H9 (cell line): ENCODE results near the gene MCEMP1. TPM values are rescaled to one million over a fixed set of nuclear protein-coding genes. Genes with fewer than 3 reads are reported as not detected.

Source experiments
- DNase-seq: peaks from one replicate; pipeline ENCODE4 v3.0.0-alpha.2; 2017
- H2AFZ ChIP-seq: one replicate; pipeline ENCODE4 v1.6.1; 2013; ENCODE audit warnings: mild to moderate bottlenecking, low read length, control low read depth, moderate library complexity
- H2AK5ac ChIP-seq: 2 replicates; pipeline ENCODE4 v1.6.1; 2013; ENCODE audit warnings: low read length, control low read depth, mixed read lengths; ENCODE audit not compliant: insufficient read length
- H2BK120ac ChIP-seq: one replicate; pipeline ENCODE4 v1.6.1; 2013; ENCODE audit warnings: low read depth, mild to moderate bottlenecking, low read length, control low read depth, inconsistent platforms; ENCODE audit not compliant: poor library complexity, severe bottlenecking
- H2BK12ac ChIP-seq: 2 replicates; pipeline ENCODE4 v1.6.1; 2013; ENCODE audit warnings: low read length, control low read depth, mixed read lengths, low read depth; ENCODE audit not compliant: insufficient read length
- H2BK15ac ChIP-seq: 2 replicates; pipeline ENCODE4 v1.6.1; 2013; ENCODE audit warnings: low read depth, low read length, control low read depth
- H2BK20ac ChIP-seq: one replicate; pipeline ENCODE4 v1.6.1; 2013; ENCODE audit warnings: low read depth, mild to moderate bottlenecking, low read length, control low read depth, inconsistent platforms; ENCODE audit not compliant: poor library complexity, severe bottlenecking
- H2BK5ac ChIP-seq: 2 replicates; pipeline ENCODE4 v1.6.1; 2013; ENCODE audit warnings: low read length, control low read depth, mixed read lengths; ENCODE audit not compliant: insufficient read length
- H3K14ac ChIP-seq: 2 replicates; pipeline ENCODE4 v1.6.1; 2013; ENCODE audit warnings: low read length, control low read depth; ENCODE audit not compliant: insufficient read depth
- H3K18ac ChIP-seq: 2 replicates; pipeline ENCODE4 v1.6.1; 2013; ENCODE audit warnings: low read depth, mild to moderate bottlenecking, mixed read lengths, low read length, control low read depth; ENCODE audit not compliant: insufficient read length
- H3K23ac ChIP-seq: 2 replicates; pipeline ENCODE4 v1.6.1; 2013; ENCODE audit warnings: low read length, control low read depth, mixed read lengths, low read depth; ENCODE audit not compliant: insufficient read length
- H3K23me2 ChIP-seq: 2 replicates; pipeline ENCODE4 v1.6.1; 2013; ENCODE audit warnings: low read depth, mild to moderate bottlenecking, mixed read lengths, low read length, control low read depth; ENCODE audit not compliant: insufficient read length, poor library complexity, severe bottlenecking
- H3K27ac ChIP-seq: 2 replicates; pipeline ENCODE4 v1.5.1; 2013; ENCODE audit warnings: low read length, control low read depth, mixed read lengths, low read depth; ENCODE audit not compliant: insufficient read length
- H3K27me3 ChIP-seq: 2 replicates; pipeline ENCODE4 v1.6.1; 2013; ENCODE audit warnings: low read length, control low read depth, inconsistent platforms; ENCODE audit not compliant: insufficient read depth
- H3K4ac ChIP-seq: 2 replicates; pipeline ENCODE4 v1.6.1; 2013; ENCODE audit warnings: low read depth, mild to moderate bottlenecking, control low read depth, inconsistent platforms, low read length, moderate library complexity
- H3K4me1 ChIP-seq: 2 replicates; pipeline ENCODE4 v1.6.1; 2013; ENCODE audit warnings: low read length, control low read depth, inconsistent platforms; ENCODE audit not compliant: insufficient read depth
- H3K4me2 ChIP-seq: 2 replicates; pipeline ENCODE4 v1.6.1; 2013; ENCODE audit warnings: low read length, control low read depth, mixed read lengths; ENCODE audit not compliant: insufficient read length, insufficient read depth
- H3K56ac ChIP-seq: 2 replicates; pipeline ENCODE4 v1.6.1; 2013; ENCODE audit warnings: low read depth, mild to moderate bottlenecking, mixed read lengths, low read length, control low read depth; ENCODE audit not compliant: insufficient read length
- H3K79me1 ChIP-seq: 2 replicates; pipeline ENCODE4 v1.6.1; 2013; ENCODE audit warnings: low read depth, mild to moderate bottlenecking, moderate library complexity, low read length, control low read depth, inconsistent platforms; ENCODE audit not compliant: insufficient read depth, poor library complexity, severe bottlenecking
- H3K79me2 ChIP-seq: 2 replicates; pipeline ENCODE4 v1.6.1; 2013; ENCODE audit warnings: low read length, control low read depth, inconsistent platforms; ENCODE audit not compliant: insufficient read depth
- H3K9ac ChIP-seq: 2 replicates; pipeline ENCODE4 v1.6.1; 2013; ENCODE audit warnings: low read length, control low read depth, mixed read lengths; ENCODE audit not compliant: insufficient read length; ENCODE audit errors: extremely low read depth
- H3K9me3 ChIP-seq: one replicate; pipeline ENCODE4 v1.6.1; 2013; ENCODE audit warnings: low read depth, low read length, inconsistent platforms; ENCODE audit not compliant: control insufficient read depth
- H3T11ph ChIP-seq: one replicate; pipeline ENCODE4 v1.6.1; 2013; ENCODE audit warnings: mild to moderate bottlenecking, low read length, control low read depth, inconsistent platforms
- H4K20me1 ChIP-seq: one replicate; pipeline ENCODE4 v1.6.1; 2013; ENCODE audit not compliant: control insufficient read depth, insufficient read length, insufficient read depth
- H4K5ac ChIP-seq: 2 replicates; pipeline ENCODE4 v1.6.1; 2013; ENCODE audit warnings: low read depth, mild to moderate bottlenecking, mixed read lengths, low read length, control low read depth; ENCODE audit not compliant: insufficient read length
- H4K8ac ChIP-seq: replicated peaks from 2 replicates; pipeline ENCODE4 v1.6.1; 2013; ENCODE audit warnings: low read length, control low read depth, mixed read lengths, low read depth; ENCODE audit not compliant: insufficient read length
- H4K91ac ChIP-seq: 2 replicates; pipeline ENCODE4 v1.6.1; 2013; ENCODE audit warnings: low read depth, mild to moderate bottlenecking, moderate library complexity, mixed read lengths, low read length, control low read depth; ENCODE audit not compliant: insufficient read length
- H3K27ac Mint-ChIP-seq, 3 experiments: 2 replicates in 2 of 3; 3 replicates in 1 of 3; pipeline ENCODE4 v1.8.0; 2020 to 2021; ENCODE audit warnings: mixed read lengths in 3 of 3, mild to moderate bottlenecking in 1 of 3, moderate library complexity in 1 of 3
- H3K27me3 Mint-ChIP-seq: 2 replicates; pipeline ENCODE4 v1.8.0; 2021; ENCODE audit warnings: low read depth, mild to moderate bottlenecking, moderate library complexity, mixed read lengths
- H3K36me3 Mint-ChIP-seq, 3 experiments: 2 replicates in 2 of 3; 3 replicates in 1 of 3; pipeline ENCODE4 v1.8.0; 2020 to 2021; ENCODE audit warnings: low read depth in 3 of 3, mixed read lengths in 3 of 3; ENCODE audit not compliant: insufficient read depth in 1 of 3
- H3K4me1 Mint-ChIP-seq, 2 experiments: 2 replicates each; pipeline ENCODE4 v1.8.0; 2020; ENCODE audit warnings: mixed read lengths in 2 of 2
- H3K4me3 Mint-ChIP-seq, 2 experiments: 2 replicates in 1 of 2; 3 replicates in 1 of 2; pipeline ENCODE4 v1.8.0; 2020 to 2021; ENCODE audit warnings: mild to moderate bottlenecking in 2 of 2, mixed read lengths in 2 of 2, moderate library complexity in 1 of 2
- H3K9me3 Mint-ChIP-seq, 2 experiments: 2 replicates in 1 of 2; 3 replicates in 1 of 2; pipeline ENCODE4 v1.8.0; 2020; ENCODE audit warnings: mild to moderate bottlenecking in 2 of 2, mixed read lengths in 2 of 2, moderate library complexity in 1 of 2
- WGBS: extraction: QIAGEN DNeasy Blood & Tissue Kit; methylation state at CpG from one replicate; pipeline ENCODE4 v1.1.7; 2013; ENCODE audit warnings: missing lambda C conversion rate, low lambda C conversion rate, mixed read lengths; ENCODE audit not compliant: insufficient read length; ENCODE audit errors: extremely low coverage; 5-methylcytosine and 5-hydroxymethylcytosine counted together
- total RNA-seq: library from RNA; stranded (reverse); gene quantifications from 2 replicates; pipeline ENCODE4 v1.2.1, GENCODE V29; 2021
- TF ChIP-seq, protein P1 (sequence below): fragments of 200-600 bp; sonication (generic); conservative IDR thresholded peaks from 3 replicates; pipeline ENCODE4 v1.8.0; 2021; ENCODE audit warnings: antibody characterized with exemption, mild to moderate bottlenecking

Gene MCEMP1
- total RNA-seq, 1 experiment from 2014 or later, result not detected

DNA sequence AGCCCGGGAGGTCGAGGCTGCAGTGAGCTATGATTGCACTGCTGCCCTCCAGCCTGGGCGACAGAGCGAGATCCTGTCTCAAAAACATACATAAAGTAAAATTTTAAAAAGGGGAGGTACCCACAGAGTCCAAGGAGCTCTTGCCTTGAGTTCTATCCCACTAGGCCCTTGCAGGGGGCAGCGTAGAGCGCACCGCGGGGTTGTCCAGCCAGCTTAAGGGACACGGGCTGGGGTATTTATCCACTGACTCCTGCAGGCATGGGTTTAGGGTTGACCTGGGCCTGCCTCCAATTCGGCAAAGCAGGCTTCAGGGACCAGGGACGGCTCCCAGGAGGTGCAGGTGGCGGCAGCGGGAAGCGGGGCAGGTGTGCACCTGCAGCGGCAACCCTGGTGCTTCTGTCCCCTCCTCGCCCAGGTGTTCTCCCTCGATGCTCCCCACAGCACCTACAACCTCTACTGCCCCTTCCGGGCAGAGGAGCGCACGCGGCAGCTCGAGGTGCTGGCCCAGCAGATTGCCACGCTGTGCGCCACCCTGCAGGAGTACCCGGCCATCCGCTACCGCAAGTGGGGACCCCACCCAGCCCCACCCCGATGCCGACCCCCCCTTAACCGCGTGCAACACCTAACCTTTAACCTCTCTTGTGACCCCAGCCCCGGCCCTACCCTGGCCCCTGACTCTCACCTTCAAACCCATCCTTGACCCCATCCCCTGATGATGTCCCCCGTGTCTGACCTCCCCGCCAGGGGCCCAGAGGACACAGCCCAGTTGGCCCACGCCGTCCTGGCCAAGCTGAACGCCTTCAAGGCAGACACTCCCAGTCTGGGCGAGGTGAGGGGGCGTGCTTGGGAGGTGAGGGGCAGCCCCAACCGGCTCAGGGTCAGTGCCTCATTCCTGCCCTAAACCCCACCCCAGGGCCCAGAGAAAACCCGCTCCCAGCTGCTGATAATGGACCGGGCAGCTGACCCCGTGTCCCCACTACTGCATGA lies 35.3 kb upstream of the MCEMP1 start:
- no peaks in the 10 kb centered on the region; the same call in 1 of the 2 replicates for H3K27me3 ChIP-seq
- no peak overlapping the region for H3K23ac ChIP-seq
- Mint-ChIP-seq H3K4me1 (peaks cover 0 to 11% of the 10 kb centered on the region in 2 experiments; a peak in 2 of 4 replicates), H3K36me3 (peaks cover 9 to 26% (median 17%) of the 10 kb centered on the region in 3 experiments), H3K27me3 (peaks cover 3% of the 10 kb centered on the region), H3K9me3 (no peaks in the 10 kb centered on the region; a peak in 1 of 5 replicates), H3K27ac (0 out of 7 replicates have a peak overlapping the region, but pooled peaks of 1 of the 3 experiments have one; percentile 48), H3K4me3 (no peak overlapping the region; a peak in 1 of 5 replicates)
- WGBS, result no CpG with 5 or more reads among the region's 43 CpGs
- H2BK20ac ChIP-seq, result no peak overlapping the region
- no peak overlapping the region for H3K4ac ChIP-seq
- no peaks in the 10 kb centered on the region for H3K79me1 ChIP-seq
- H2AK5ac ChIP-seq, result no peak overlapping the region
- TF ChIP-seq, protein P1, sequence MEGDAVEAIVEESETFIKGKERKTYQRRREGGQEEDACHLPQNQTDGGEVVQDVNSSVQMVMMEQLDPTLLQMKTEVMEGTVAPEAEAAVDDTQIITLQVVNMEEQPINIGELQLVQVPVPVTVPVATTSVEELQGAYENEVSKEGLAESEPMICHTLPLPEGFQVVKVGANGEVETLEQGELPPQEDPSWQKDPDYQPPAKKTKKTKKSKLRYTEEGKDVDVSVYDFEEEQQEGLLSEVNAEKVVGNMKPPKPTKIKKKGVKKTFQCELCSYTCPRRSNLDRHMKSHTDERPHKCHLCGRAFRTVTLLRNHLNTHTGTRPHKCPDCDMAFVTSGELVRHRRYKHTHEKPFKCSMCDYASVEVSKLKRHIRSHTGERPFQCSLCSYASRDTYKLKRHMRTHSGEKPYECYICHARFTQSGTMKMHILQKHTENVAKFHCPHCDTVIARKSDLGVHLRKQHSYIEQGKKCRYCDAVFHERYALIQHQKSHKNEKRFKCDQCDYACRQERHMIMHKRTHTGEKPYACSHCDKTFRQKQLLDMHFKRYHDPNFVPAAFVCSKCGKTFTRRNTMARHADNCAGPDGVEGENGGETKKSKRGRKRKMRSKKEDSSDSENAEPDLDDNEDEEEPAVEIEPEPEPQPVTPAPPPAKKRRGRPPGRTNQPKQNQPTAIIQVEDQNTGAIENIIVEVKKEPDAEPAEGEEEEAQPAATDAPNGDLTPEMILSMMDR, result peak; percentile 61
- no peak overlapping the region for H3K14ac ChIP-seq
- H3K27ac ChIP-seq, result no peak overlapping the region
- H4K91ac ChIP-seq, result no peak overlapping the region
- no peaks in the 10 kb centered on the region for H3K9me3 ChIP-seq
- no peaks in the 10 kb centered on the region for H4K20me1 ChIP-seq
- no peak overlapping the region for H4K8ac ChIP-seq
- H3K4me1 ChIP-seq, result no peaks in the 10 kb centered on the region
- H3K9ac ChIP-seq, result no peak overlapping the region
- no peak overlapping the region for H2BK12ac ChIP-seq
- H2BK120ac ChIP-seq, result no peak overlapping the region
- H2BK15ac ChIP-seq, result no peak overlapping the region
- H3K4me2 ChIP-seq, result no peak overlapping the region
- H2BK5ac ChIP-seq, result no peak overlapping the region
- no peak overlapping the region for H3K18ac ChIP-seq
- H3K79me2 ChIP-seq, result no peaks in the 10 kb centered on the region
- H3T11ph ChIP-seq, result no peak overlapping the region
- no peak overlapping the region for H2AFZ ChIP-seq
- H3K56ac ChIP-seq, result no peak overlapping the region
- H3K23me2 ChIP-seq, result no peaks in the 10 kb centered on the region
- H4K5ac ChIP-seq, result no peak overlapping the region
- peak; percentile 51 for DNase-seq
